Adipocyte (in vitro differentiated cells): Measurements from ENCODE around the gene TRMT2B.

Experiments used
- DNase-seq: peaks from one replicate; pipeline ENCODE4 v3.0.0-alpha.2; 2015; ENCODE audit warnings: low read depth
- H3K27me3 ChIP-seq: replicated peaks from 2 replicates; pipeline ENCODE4 v1.7.0; 2013; ENCODE audit warnings: mild to moderate bottlenecking, low read length, moderate library complexity; ENCODE audit not compliant: control insufficient read depth, insufficient read depth
- H3K36me3 ChIP-seq: 2 replicates; pipeline ENCODE4 v1.7.0; 2013; ENCODE audit warnings: low read length, mild to moderate bottlenecking, moderate library complexity; ENCODE audit not compliant: control insufficient read depth, insufficient read depth, severe bottlenecking
- H3K4me1 ChIP-seq: 2 replicates; pipeline ENCODE4 v1.7.0; 2013; ENCODE audit warnings: mild to moderate bottlenecking, low read length, moderate library complexity; ENCODE audit not compliant: control insufficient read depth, insufficient read depth
- H3K4me3 ChIP-seq: 2 replicates; pipeline ENCODE4 v1.7.0; 2013; ENCODE audit warnings: mild to moderate bottlenecking, low read length, moderate library complexity
- H3K9ac ChIP-seq: 2 replicates; pipeline ENCODE4 v1.7.0; 2013; ENCODE audit warnings: mild to moderate bottlenecking, low read length, moderate library complexity
- H3K9me3 ChIP-seq: 2 replicates; pipeline ENCODE4 v1.7.0; 2013; ENCODE audit warnings: mild to moderate bottlenecking, low read length, moderate library complexity; ENCODE audit not compliant: control insufficient read depth

TRMT2B gene

GRCh38 chrX:100969408-100969807 lies 82.5 kb downstream of the TRMT2B start, which contains the start of gene ARL13A:
Gene ARL13A (plus strand): TSS chrX:100969708. CDS start chrX:100973690, 3,982 bp downstream.
- H3K36me3 ChIP-seq = no peaks in the 10 kb centered on the region
- H3K9ac ChIP-seq = no peak within 1 kb of the TSS
- no peak within 1 kb of the TSS for H3K4me3 ChIP-seq
- no peaks in the 10 kb centered on the region for H3K4me1 ChIP-seq
- no peak for DNase-seq
- H3K9me3 ChIP-seq = peaks cover 3% of the 10 kb centered on the region
- peaks cover 4% of the 10 kb centered on the region for H3K27me3 ChIP-seq

- no peak for DNase-seq
Measured at GRCh38 chrX:100964362-100964761, 87.5 kb downstream of the TRMT2B start.

GRCh38 chrX:100962811-100963210 lies 89.1 kb downstream of the TRMT2B start:
- peaks cover 4% of the 10 kb centered on the region for H3K27me3 ChIP-seq
- H3K9ac ChIP-seq = no peak overlapping the region
- peaks cover 3% of the 10 kb centered on the region for H3K9me3 ChIP-seq
- no peak overlapping the region for H3K4me3 ChIP-seq
- H3K36me3 ChIP-seq = no peaks in the 10 kb centered on the region
- no peak for DNase-seq
- peaks cover 7% of the 10 kb centered on the region for H3K4me1 ChIP-seq

More at GRCh38 chrX:100964362-100964761, 87.5 kb downstream of the TRMT2B start:
- no peak overlapping the region for H3K9ac ChIP-seq
- peaks cover 3% of the 10 kb centered on the region for H3K9me3 ChIP-seq
- no peaks in the 10 kb centered on the region for H3K36me3 ChIP-seq
- peaks cover 4% of the 10 kb centered on the region for H3K27me3 ChIP-seq
- H3K4me3 ChIP-seq = no peak overlapping the region
- peaks cover 7% of the 10 kb centered on the region for H3K4me1 ChIP-seq
